HPDE6-E6E7 (cell line): ENCODE results near the gene THSD7A.

Experiments
- DNase-seq: peaks from one replicate; pipeline ENCODE4 v3.0.0; 2011; ENCODE audit warnings: missing footprints; ENCODE audit errors: extremely low spot score

The THSD7A gene

DNA sequence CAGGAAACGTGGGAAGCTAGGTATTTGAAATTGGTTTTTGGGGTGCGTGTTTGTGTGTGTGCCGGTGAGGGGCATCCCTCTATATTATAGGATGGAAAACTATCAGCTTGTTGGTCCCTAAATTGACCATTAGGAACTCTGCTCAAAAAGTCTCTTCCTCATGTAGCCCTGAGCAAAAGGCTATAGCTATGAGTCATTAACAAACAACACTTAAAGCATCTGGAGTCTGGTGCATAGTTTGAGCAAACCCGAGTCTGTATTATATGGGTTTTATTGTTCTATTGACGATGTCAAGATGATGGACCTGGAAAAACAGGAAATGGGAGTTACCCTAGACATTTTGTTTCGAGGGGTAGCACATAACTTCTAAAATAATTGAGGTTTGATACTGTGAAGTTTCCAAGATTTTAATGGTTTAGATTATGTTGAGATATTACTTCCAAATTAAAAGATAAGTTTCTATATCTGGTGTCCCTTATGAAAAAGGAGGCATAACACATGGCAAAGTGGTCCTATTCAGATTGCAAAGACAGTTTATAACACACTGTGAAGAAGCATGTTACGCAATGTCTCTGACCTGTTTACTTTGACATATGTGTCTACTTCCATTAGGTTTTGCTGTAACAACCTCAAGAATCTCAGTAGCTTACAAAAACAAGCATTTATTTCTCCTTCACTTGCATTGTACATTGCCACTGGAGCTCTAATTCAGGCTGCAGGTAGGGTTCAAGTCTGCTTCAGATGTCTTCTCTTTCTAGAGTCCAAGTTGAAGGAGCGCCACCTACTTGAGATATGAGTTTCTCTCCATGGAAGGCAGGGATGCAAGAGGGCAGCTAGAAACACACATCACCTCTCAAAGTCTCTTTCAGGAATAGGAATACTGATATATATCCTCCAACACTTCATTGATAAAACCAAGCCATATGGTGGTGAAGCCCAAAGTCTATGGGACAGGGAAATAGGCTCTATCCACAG lies 500.6 kb downstream of the THSD7A start:
- no peak for DNase-seq

DNA sequence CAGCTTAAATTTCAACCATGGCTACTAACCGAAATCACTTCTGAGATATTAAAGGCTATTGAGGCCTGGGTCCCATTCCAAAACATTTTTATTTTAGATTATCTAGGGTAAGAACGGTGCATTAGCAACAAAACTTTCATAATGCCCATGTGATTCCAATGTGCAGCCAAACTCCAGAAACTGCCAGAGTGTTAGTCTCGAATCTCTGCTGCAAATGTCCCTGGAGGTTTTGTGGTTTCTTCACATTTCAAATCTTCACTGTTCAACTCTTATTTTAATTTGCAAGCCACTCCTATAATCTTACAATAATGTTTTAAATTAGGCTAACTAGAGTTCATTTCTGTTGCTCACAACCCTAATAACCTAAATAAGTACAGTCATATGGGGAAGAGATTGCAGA lies 501.3 kb downstream of the THSD7A start:
- DNase-seq, result no peak

GRCh38 chr7:11330208-11330607 lies 501.8 kb downstream of the THSD7A start:
- DNase-seq, result no peak

DNA sequence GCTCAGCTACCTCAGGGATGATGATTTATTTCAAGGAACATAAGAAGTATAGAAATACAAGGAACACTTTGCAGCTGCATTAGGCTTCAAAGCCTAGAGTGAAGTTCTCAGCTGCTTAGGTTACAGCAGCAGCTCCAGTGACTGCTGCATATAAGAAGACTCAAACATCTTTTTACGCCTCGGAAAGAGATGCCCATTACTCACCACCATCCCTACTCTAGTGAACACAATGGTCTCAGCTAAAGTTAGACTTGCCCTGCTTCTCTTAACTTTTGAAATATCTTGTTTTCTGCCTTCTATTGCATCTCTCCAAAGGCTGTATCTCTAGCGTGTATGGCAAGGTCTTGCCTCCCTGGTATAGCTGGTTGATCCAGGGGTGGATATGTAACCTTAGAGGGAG lies 502.4 kb downstream of the THSD7A start:
- DNase-seq, result no peak

GRCh38 chr7:11328309-11328708 lies 503.7 kb downstream of the THSD7A start:
- DNase-seq, result no peak

DNA sequence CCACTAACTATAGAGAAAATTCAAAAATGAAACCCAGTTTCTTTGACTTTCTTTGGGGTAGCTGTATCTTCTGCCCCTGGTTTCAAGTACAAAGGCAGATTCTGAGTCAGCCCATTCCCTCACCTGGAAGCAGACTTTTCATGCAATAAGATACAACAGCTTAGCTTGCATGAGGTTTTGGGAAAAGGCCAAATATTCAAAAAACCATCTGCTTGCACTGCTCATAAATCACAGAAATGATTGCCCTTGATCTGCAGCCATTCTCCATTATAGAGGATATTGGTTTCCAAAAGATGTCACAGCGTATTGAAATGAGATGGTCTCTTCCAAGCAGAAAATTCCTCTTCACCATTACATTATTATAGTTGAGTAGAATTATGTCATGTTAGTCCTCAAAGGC lies 504.4 kb downstream of the THSD7A start:
- DNase-seq, result no peak
